ENCODE results near the gene DENND5A. TPM values are rescaled to one million over a fixed set of nuclear protein-coding genes. Genes with fewer than 3 reads are reported as not detected.
"Not testable (repeated sequence)": the region's sequence is repeated elsewhere in the genome, so short reads cannot be mapped to it uniquely, and the experiment has no call there.

Gene DENND5A
- total and polyA plus RNA-seq, 4 donors: 7.9 to 45.8 (median 18.2) TPM

- DNase-seq (ENCODE audit: low spot score); H3K27me3 ChIP-seq (ENCODE audit: control insufficient read depth in 4 of 4, insufficient read depth in 4 of 4, low read length in 3 of 4); H3K9me3 ChIP-seq (ENCODE audit: control insufficient read depth in 4 of 4, low read length in 3 of 4); H3K36me3 ChIP-seq (ENCODE audit: control insufficient read depth in 4 of 4, insufficient read depth in 3 of 4, low read depth in 1 of 4, low read length in 3 of 4); H3K4me1 ChIP-seq (ENCODE audit: control insufficient read depth in 4 of 4, insufficient read depth in 4 of 4, low read length in 3 of 4); H3K9ac ChIP-seq (ENCODE audit: low read depth in 1 of 2, low read length in 2 of 2); H3K27ac ChIP-seq (ENCODE audit: low read depth in 1 of 2, low read length in 2 of 2); H3K4me3 ChIP-seq (ENCODE audit: low read depth in 1 of 3, low read length in 3 of 3): not testable (repeated sequence)
- 89% methylated on average over 23 of the region's 23 CpGs for WGBS
Observed at GRCh38 chr11:9097186-9097943, 167.8 kb downstream of the DENND5A start.

DNA sequence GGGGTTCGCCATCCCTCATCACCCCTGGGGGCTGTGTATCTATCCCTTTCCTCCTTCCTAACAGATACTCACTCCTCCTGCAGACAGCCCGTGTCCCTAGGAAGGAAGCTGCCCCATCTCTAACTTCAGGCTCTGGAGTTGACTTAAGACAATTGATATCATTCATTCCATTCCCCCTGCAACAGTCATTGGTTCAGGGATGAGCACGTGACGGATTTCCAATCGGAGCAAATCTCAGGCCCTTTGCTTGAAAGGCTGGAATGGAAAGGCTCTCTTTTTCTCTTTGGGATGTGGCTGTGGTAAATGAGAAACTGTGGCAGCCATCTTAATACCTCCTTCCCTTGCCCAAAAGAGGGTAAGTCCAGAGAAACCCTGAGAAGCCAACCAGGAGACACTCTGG, 168.7 kb downstream of the DENND5A start:
- no peak overlapping the region for H3K9ac ChIP-seq (ENCODE audit: low read depth in 1 of 2, low read length in 2 of 2)
- H3K36me3 ChIP-seq (ENCODE audit: control insufficient read depth in 4 of 4, insufficient read depth in 3 of 4, low read depth in 1 of 4, low read length in 3 of 4): no peaks in the 10 kb centered on the region
- peaks cover 0 to 4% (median 1%) of the 10 kb centered on the region in 4 donors for H3K4me1 ChIP-seq (ENCODE audit: control insufficient read depth in 4 of 4, insufficient read depth in 4 of 4, low read length in 3 of 4)
- no peaks in the 10 kb centered on the region for H3K9me3 ChIP-seq (ENCODE audit: control insufficient read depth in 4 of 4, low read length in 3 of 4)
- 93% methylated on average over 5 of the region's 5 CpGs for WGBS
- no peak overlapping the region for H3K27ac ChIP-seq (ENCODE audit: low read depth in 1 of 2, low read length in 2 of 2)
- no peak overlapping the region for H3K4me3 ChIP-seq (ENCODE audit: low read depth in 1 of 3, low read length in 3 of 3)
- no peak for TF ChIP-seq HNF4G (IDR thresholded peaks at IDR 0.05)
- H3K27me3 ChIP-seq (ENCODE audit: control insufficient read depth in 4 of 4, insufficient read depth in 4 of 4, low read length in 3 of 4): peaks cover 0 to 3% (median 0%) of the 10 kb centered on the region in 4 donors
- DNase-seq (ENCODE audit: low spot score): no peak

DNA sequence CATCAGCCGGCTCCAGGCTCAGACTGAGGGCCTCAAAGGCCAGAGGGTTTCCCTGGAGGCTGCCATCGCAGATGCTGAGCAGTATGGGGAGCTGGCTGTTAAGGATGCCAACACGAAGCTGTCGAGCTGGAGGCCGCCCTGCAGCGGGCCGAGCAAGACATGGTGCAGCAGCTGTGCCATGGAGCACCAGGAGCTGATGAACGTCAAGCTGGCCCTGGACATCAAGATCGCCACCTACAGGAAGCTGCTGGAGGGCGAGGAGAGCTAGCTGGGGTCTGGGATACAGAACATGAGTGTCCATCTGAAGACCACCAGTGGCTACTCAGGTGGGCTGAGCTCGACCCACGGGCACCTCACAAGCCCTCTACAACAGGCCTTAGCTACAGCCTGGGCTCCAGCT, 169.7 kb downstream of the DENND5A start:
- TF ChIP-seq, protein P1, sequence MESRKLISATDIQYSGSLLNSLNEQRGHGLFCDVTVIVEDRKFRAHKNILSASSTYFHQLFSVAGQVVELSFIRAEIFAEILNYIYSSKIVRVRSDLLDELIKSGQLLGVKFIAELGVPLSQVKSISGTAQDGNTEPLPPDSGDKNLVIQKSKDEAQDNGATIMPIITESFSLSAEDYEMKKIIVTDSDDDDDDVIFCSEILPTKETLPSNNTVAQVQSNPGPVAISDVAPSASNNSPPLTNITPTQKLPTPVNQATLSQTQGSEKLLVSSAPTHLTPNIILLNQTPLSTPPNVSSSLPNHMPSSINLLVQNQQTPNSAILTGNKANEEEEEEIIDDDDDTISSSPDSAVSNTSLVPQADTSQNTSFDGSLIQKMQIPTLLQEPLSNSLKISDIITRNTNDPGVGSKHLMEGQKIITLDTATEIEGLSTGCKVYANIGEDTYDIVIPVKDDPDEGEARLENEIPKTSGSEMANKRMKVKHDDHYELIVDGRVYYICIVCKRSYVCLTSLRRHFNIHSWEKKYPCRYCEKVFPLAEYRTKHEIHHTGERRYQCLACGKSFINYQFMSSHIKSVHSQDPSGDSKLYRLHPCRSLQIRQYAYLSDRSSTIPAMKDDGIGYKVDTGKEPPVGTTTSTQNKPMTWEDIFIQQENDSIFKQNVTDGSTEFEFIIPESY (IDR thresholded peaks at IDR 0.05): no peak
- TF ChIP-seq CTCF (IDR thresholded peaks at IDR 0.05; ENCODE audit: low read depth, low read length, missing input control): no peak
- no peak for TF ChIP-seq EGR1 (IDR thresholded peaks at IDR 0.05; ENCODE audit: low read depth in 2 of 2)
- no peak for TF ChIP-seq SP1 (IDR thresholded peaks at IDR 0.05)
- no peak for TF ChIP-seq YY1 (IDR thresholded peaks at IDR 0.05)
- no peak for TF ChIP-seq NR2F2 (IDR thresholded peaks at IDR 0.05)
- TF ChIP-seq GABPA (IDR thresholded peaks at IDR 0.05 in 1 of 2, conservative IDR thresholded peaks at IDR 0.05 in 1 of 2): no peak
- no peak for TF ChIP-seq TAF1 (conservative IDR thresholded peaks at IDR 0.05)
- TF ChIP-seq RAD21 (IDR thresholded peaks at IDR 0.05): no peak
- no peak for TF ChIP-seq FOXA1 (IDR thresholded peaks at IDR 0.05)
- TF ChIP-seq RXRA (IDR thresholded peaks at IDR 0.05): no peak
- no peak for TF ChIP-seq ATF3 (IDR thresholded peaks at IDR 0.05)
- no peak for TF ChIP-seq HNF4G (IDR thresholded peaks at IDR 0.05)
- TF ChIP-seq HNF4A (conservative IDR thresholded peaks at IDR 0.05): no peak
- no peak for TF ChIP-seq MAX (IDR thresholded peaks at IDR 0.05)
- TF ChIP-seq FOXA2 (IDR thresholded peaks at IDR 0.05): no peak
- TF ChIP-seq JUND (IDR thresholded peaks at IDR 0.05): no peak
- no peak for TF ChIP-seq REST (IDR thresholded peaks at IDR 0.05)
- H3K4me1 ChIP-seq (ENCODE audit: control insufficient read depth in 4 of 4, insufficient read depth in 4 of 4, low read length in 3 of 4): peaks cover 0 to 10% (median 7%) of the 10 kb centered on the region in 4 donors
- no peak overlapping the region for H3K4me3 ChIP-seq (ENCODE audit: low read depth in 1 of 3, low read length in 3 of 3)
- H3K36me3 ChIP-seq (ENCODE audit: control insufficient read depth in 4 of 4, insufficient read depth in 3 of 4, low read depth in 1 of 4, low read length in 3 of 4): no peaks in the 10 kb centered on the region
- no peak overlapping the region for H3K27ac ChIP-seq (ENCODE audit: low read depth in 1 of 2, low read length in 2 of 2)
- peaks cover 0 to 3% (median 1%) of the 10 kb centered on the region in 4 donors for H3K27me3 ChIP-seq (ENCODE audit: control insufficient read depth in 4 of 4, insufficient read depth in 4 of 4, low read length in 3 of 4)
- DNase-seq (ENCODE audit: low spot score): no peak
- no peak overlapping the region for H3K9ac ChIP-seq (ENCODE audit: low read depth in 1 of 2, low read length in 2 of 2)
- WGBS: 88% methylated on average over 12 of the region's 12 CpGs
- H3K9me3 ChIP-seq (ENCODE audit: control insufficient read depth in 4 of 4, low read length in 3 of 4): no peaks in the 10 kb centered on the region

All from liver (tissue), 9 donors.